ENCODE measurements around the gene GPR183.

GRCh38 chr13:99275093-99275469 lies 32.1 kb downstream of the GPR183 start:
- TF ChIP-seq SIN3A (IDR thresholded peaks at IDR 0.05; ENCODE audit: borderline replicate concordance, insufficient read depth, low read depth, low read length): no peak
- no peak for TF ChIP-seq CTCF (IDR thresholded peaks at IDR 0.05)

Measured in Panc1 (cell line).